Femur (tissue), 1 donor: ENCODE results near the gene RABL2B.

ENCODE experiments used
- DNase-seq: peaks from one replicate; pipeline ENCODE4 v3.0.0-alpha.2; 2017

RABL2B gene

DNA sequence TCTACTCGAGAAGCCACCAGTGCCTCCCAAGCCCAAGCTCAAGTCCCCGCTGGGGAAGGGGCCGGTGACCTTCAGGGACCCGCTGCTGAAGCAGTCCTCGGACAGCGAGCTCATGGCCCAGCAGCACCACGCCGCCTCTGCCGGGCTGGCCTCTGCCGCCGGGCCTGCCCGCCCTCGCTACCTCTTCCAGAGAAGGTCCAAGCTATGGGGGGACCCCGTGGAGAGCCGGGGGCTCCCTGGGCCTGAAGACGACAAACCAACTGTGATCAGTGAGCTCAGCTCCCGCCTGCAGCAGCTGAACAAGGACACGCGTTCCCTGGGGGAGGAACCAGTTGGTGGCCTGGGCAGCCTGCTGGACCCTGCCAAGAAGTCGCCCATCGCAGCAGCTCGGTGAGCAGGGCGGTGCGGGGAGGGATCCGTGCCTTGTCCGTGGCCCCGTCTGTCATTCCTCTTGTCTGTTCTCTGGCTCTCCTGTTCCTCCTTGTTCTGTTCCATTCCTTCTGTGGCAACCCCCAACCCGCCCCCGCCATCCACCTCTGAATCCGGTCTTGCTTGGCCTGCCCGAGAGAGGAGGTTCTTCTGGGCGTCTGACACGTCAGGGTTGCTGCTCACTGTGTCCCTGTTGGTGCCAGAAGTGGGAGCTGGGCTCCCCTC is 61.3 kb downstream of the RABL2B start:
- DNase-seq, result no peak

DNA sequence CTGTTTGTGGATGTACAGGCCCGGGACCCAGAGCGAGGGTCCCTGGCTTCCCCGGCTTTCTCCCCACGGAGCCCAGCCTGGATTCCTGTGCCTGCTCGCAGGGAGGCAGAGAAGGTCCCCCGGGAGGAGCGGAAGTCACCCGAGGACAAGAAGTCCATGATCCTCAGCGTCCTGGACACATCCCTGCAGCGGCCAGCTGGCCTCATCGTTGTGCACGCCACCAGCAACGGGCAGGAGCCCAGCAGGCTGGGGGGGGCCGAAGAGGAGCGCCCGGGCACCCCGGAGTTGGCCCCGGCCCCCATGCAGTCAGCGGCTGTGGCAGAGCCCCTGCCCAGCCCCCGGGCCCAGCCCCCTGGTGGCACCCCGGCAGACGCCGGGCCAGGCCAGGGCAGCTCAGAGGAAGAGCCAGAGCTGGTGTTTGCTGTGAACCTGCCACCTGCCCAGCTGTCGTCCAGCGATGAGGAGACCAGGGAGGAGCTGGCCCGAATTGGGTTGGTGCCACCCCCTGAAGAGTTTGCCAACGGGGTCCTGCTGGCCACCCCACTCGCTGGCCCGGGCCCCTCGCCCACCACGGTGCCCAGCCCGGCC is 62.1 kb downstream of the RABL2B start:
- no peak for DNase-seq

DNA sequence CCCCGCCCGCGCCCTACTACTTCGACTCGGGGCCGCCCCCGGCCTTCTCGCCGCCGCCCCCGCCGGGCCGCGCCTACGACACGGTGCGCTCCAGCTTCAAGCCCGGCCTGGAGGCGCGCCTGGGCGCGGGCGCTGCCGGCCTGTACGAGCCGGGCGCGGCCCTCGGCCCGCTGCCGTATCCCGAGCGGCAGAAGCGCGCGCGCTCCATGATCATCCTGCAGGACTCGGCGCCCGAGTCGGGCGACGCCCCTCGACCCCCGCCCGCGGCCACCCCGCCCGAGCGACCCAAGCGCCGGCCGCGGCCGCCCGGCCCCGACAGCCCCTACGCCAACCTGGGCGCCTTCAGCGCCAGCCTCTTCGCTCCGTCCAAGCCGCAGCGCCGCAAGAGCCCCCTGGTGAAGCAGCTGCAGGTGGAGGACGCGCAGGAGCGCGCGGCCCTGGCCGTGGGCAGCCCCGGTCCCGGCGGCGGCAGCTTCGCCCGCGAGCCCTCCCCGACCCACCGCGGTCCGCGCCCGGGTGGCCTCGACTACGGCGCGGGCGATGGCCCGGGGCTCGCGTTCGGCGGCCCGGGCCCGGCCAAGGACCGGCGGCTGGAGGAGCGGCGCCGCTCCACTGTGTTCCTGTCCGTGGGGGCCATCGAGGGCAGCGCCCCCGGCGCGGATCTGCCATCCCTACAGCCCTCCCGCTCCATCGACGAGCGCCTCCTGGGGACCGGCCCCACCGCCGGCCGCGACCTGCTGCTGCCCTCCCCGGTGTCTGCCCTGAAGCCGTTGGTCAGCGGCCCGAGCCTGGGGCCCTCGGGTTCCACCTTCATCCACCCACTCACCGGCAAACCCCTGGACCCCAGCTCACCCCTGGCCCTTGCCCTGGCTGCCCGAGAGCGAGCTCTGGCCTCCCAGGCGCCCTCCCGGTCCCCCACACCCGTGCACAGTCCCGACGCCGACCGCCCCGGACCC is 62.9 kb downstream of the RABL2B start:
- DNase-seq, result no peak

DNA sequence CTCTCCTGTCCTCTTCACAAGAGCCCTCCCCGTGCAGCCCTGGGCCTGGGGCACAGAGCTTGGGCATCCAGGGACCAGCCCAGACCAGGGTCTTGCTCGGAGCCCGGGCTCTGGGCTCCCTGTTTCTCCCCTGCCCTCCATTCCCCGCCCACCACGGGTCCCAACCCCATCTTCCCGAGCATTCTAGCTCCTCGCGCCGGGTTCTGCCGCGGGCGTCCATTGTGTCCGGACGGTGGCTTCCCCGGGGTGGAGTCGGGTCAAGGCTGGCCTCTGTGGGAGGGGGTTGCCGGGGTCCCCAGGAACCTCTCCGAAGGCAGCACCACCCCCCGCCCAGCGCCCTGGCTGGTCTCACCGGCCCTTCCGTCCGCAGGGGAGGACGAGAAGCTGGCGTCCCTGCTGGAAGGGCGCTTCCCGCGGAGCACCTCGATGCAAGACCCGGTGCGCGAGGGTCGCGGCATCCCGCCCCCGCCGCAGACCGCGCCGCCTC is 63.6 kb downstream of the RABL2B start:
- no peak for DNase-seq

- no peak for DNase-seq
These were observed 65.1 kb downstream of the RABL2B start for GRCh38 chr22:50718352-50718709.

GRCh38 chr22:50717709-50718351 is 65.6 kb downstream of the RABL2B start:
- DNase-seq, result no peak
